ENCODE data around the gene ATOH1.

ATOH1 gene

DNA sequence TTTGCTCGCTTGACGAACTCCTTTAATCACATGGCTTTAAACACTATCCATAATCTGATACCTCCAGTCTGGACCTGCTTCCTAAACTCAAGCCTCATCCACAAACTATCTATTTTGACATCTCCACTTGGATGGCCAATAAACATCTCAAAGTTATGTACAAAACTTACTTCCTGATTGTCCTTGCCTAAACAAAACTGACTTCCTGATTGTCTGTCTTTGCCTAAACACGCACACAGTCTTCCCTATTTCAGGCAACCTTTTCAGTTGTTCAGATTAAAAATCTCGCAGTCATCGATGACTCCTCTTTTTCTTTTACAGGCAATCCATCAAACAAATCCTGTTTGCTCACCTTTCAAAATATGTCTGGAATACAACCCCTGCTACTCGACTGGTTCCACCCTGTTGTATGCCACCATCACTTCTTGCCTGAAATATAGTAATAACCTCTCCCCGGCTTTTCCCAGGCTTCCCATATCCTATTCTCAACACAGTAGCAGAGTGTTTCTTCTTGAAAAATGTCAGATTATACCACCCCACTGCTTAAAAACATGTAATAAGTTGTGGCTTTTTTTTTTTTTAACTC lies 39.0 kb downstream of the ATOH1 start:
- H3K27ac ChIP-seq = no peak overlapping the region
- TF ChIP-seq, protein P1, sequence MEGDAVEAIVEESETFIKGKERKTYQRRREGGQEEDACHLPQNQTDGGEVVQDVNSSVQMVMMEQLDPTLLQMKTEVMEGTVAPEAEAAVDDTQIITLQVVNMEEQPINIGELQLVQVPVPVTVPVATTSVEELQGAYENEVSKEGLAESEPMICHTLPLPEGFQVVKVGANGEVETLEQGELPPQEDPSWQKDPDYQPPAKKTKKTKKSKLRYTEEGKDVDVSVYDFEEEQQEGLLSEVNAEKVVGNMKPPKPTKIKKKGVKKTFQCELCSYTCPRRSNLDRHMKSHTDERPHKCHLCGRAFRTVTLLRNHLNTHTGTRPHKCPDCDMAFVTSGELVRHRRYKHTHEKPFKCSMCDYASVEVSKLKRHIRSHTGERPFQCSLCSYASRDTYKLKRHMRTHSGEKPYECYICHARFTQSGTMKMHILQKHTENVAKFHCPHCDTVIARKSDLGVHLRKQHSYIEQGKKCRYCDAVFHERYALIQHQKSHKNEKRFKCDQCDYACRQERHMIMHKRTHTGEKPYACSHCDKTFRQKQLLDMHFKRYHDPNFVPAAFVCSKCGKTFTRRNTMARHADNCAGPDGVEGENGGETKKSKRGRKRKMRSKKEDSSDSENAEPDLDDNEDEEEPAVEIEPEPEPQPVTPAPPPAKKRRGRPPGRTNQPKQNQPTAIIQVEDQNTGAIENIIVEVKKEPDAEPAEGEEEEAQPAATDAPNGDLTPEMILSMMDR (conservative IDR thresholded peaks at IDR 0.05) = no peak
- TF ChIP-seq ZFX (IDR thresholded peaks at IDR 0.05) = no peak

- no peak overlapping the region for H3K27ac ChIP-seq
- TF ChIP-seq, protein P1 (conservative IDR thresholded peaks at IDR 0.05) = no peak
Observed at GRCh38 chr4:93870876-93871458, 42.4 kb downstream of the ATOH1 start.

DNA sequence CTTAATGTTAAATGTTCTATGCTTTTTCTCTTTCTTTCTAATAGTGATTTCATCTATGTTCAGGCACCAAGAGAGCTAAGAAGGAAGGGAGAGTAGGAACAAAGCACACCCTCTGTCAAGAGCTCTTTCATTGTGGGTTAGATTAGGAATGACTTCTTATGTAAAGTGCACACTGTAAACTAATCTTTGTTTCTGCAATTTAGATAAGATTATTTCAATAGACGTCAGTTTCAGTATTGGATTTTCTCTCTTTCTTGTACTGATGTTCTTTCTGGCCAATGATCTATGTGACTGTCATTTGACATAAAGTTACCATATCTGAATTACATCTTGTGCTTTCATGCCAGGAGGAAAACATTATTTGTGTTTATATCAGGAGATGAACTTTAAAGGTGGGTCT lies 48.2 kb downstream of the ATOH1 start:
- TF ChIP-seq ZFX (IDR thresholded peaks at IDR 0.05) = no peak
- TF ChIP-seq, protein P1 (conservative IDR thresholded peaks at IDR 0.05) = no peak

DNA sequence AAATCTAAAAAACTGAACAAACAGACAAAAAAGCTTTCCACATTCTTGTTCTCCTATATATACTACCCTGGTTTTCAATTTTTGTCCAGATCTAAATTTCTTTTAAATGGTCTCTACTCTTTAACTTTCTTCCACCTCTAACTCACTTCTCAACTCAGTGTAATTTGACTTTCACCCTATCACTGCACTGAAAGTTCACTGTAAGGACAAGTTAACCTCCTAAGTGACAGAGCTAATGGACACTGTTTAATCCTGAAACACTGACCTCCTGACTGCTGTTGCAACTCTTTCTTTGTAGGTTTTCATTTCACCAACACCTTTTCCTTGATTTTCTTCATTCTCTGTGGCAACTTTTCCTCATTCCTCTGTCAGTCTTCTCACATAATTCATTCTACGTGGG lies 50.0 kb downstream of the ATOH1 start:
- TF ChIP-seq, protein P1 (conservative IDR thresholded peaks at IDR 0.05) = no peak
- no peak for TF ChIP-seq ZFX (IDR thresholded peaks at IDR 0.05)
- no peak overlapping the region for H3K27ac ChIP-seq

More for the DNA sequence above, 48.2 kb downstream of the ATOH1 start:
- no peak overlapping the region for H3K27ac ChIP-seq

- TF ChIP-seq, protein P1 (conservative IDR thresholded peaks at IDR 0.05) = no peak
- TF ChIP-seq ZFX (IDR thresholded peaks at IDR 0.05) = no peak
Observed at GRCh38 chr4:93879919-93880318, 51.4 kb downstream of the ATOH1 start.

More at GRCh38 chr4:93879919-93880318, 51.4 kb downstream of the ATOH1 start:
- no peak overlapping the region for H3K27ac ChIP-seq
